Germinal center (tissue), 1 donor: Measurements from ENCODE around the gene NCOR1.
"Not testable (repeated sequence)": the region's sequence is repeated elsewhere in the genome, so short reads cannot be mapped to it uniquely, and the experiment has no call there.

Source experiments
- DNase-seq: peaks from one replicate; pipeline ENCODE4 v3.0.0; 2012; ENCODE audit warnings: mixed read lengths, low spot score

Gene NCOR1

DNA sequence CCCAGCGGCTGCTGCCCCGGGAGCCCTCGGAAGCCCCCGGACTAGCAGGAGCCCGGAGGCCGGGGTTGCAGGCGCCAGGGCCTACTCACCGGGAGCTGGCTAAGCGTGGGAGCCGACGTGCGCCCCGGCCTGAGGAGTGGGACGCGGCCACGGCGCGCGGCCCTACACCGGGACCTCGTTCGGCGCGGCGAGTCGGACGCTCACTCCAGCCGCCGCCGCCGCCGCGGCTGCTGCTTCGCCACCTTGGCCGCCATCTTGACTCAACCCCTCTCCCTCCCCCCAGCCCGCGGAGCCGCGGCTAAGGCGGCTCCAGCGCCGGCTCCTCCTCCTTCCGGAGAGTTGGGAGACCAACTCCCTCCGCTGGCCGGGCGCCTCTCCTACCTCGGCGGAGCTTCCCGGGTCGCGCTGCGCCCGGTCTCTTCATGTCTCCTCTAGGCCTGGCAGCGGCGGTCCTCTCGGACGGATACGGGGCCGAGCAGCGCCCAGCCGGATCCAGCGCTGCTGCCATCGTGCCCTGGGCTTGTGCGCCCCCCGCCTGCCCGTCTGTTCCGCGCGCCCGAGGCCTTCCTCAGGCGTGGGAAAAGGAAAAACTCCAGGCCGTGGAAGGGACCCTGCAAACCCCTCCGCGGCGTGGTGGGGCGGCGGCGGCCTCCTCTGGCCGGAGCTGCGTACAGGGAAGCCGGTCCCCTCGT is at the start of gene NCOR1:
TSS of gene NCOR1 (minus strand) at position 262 of the 692 bp plus-strand sequence. CDS start 20,965 bp downstream, outside the sequence.
- peak; percentile 81 for DNase-seq

DNA sequence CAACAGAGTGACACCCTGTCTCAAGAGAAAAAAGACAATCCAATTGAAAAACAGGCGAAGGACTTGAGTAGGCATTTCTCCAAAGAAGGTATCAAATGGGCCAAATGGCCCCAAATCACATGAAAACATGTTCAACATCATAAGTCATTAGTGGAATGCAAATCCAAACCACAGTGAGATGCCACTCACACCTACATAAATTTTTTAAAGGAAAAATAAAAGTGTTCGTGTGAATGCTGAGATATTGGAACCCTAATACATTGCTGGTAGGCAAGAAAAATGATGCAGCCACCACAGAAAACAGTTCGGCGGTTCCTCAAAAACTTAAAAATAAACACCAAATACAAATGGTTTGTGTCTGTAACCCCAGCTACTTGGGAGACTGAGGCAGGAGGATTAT is 46.9 kb upstream of the NCOR1 start:
- no peak for DNase-seq

DNA sequence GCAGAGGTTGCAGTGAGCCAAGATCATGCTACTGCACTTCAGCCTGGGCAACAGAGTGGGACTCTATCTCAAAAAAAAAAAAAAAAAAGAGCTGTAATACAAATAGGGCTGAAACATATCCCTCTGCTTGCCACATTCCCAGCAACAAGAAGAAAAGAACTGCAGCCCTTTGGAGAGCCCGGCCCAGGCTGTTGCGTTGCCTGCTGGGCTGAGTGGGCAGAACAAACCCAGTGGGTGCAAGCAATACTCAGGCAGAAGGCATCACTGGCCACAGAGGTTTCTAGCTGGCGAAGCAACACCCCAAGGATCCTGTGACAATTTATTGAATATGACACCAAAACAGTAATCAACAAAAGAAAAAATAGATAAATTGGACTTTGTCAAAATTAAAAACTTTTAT is 45.7 kb upstream of the NCOR1 start:
- DNase-seq, result no peak

DNA sequence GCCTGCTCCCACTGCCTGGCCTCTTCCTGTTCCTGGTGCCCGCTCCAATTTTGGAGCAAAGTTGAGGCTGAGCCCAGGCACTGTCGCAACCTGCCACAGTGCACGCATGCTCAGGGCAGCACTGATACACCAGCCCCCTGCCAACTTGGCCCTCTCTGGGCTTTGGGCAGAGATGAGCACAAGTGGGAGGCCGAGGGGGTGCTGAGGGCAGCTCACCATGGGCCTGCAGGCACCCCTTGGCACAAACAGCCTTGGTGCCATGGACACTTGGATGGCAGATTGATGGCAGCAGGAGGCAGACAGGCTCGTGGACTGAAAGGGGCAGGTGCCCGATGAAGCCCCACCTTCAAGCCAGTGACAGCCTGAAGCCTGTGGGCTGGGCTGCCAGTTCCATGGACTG is 44.6 kb upstream of the NCOR1 start:
- no peak for DNase-seq

GRCh38 chr17:16258901-16259300 is 43.6 kb upstream of the NCOR1 start:
- no peak for DNase-seq

GRCh38 chr17:16255481-16255921 is 40.2 kb upstream of the NCOR1 start:
- no peak for DNase-seq

GRCh38 chr17:16254773-16255400 is 39.6 kb upstream of the NCOR1 start:
- no peak for DNase-seq

DNA sequence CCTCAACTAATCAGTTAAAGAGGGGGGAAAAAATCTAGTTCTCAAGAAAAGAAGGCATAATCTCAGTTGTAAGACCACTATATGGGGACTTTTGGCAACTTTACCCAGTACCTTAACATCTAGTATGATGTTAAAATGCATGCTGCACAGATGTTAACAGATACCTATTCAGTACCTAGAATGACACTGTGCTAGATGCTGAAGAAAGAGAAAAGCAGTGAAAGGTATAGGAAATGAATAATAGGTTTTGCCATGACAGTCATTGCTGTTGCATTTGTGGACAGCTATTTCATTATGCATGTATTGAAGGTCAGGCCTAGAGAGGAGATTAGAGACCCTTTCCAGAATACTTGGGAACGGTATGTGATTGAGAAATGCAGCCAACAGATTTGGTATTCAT is 36.2 kb upstream of the NCOR1 start:
- DNase-seq, result no peak

DNA sequence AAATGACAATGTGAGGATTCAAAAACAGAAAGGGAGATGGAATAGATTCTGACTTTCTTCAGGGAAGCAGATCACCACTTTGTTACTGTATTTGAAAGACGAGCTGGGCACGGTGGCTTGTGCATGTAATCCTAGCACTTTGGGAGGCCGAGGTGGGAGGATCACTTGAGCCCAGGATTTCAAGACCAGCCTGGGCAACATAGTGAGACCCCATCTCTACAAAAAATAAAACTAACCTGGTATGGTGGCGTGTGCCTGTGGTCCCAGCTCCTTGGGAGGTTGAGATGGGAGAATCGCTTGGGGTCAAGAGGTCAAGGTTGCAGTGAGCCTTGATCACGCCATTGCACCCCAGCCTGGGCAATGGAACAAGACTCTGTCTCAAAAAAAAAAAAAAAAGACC is 35.7 kb upstream of the NCOR1 start:
- DNase-seq, result no peak

GRCh38 chr17:16250635-16251034 is 35.3 kb upstream of the NCOR1 start:
- no peak for DNase-seq

GRCh38 chr17:16247586-16247984 is 32.3 kb upstream of the NCOR1 start:
- DNase-seq, result no peak

GRCh38 chr17:16243801-16244567 is 28.6 kb upstream of the NCOR1 start:
- no peak for DNase-seq

GRCh38 chr17:16243385-16243784 is 28.1 kb upstream of the NCOR1 start:
- DNase-seq, result no peak

GRCh38 chr17:16241906-16242399 is 26.6 kb upstream of the NCOR1 start:
- DNase-seq, result no peak

DNA sequence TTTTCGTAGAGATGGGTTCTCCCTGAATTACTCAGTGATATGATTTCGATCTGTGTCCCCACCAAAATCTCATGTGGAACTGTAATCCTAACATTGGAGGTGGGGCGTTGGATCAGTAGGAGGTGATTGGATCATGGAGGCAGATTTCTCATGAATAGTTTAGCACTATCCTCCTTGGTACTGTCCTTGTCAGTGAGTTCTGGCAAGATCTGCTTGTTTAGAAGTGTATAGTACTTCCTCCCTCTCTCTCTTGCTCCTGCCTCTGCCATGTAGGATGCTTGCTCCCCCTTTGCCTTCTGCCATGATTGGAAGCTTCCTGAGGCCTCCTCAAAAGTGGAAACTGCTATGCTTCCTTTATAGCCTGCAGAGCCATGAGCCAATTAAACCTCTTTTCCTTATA is 24.6 kb upstream of the NCOR1 start:
- DNase-seq, result no peak

DNA sequence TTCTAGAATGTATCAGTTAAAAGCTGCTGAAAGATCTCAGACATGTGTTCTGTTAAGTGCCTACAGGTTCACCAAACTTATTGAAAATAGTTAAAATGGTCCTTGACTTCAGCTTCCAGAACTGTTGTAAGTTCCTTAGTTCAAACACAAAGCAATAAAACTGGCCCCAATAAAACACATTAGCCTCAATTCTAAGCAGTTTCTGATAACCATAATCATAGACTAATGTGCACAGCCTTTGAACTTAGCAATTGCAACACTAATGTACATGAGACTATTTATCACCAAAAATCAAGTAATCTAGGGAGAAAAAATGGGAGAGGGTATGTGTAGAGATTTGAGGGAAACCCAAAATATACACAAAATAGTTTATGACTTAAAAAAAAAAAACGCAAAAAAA is 17.1 kb upstream of the NCOR1 start:
- DNase-seq, result no peak

- DNase-seq, result not testable (repeated sequence)
Measured at GRCh38 chr17:16229912-16230561, 14.7 kb upstream of the NCOR1 start.

DNA sequence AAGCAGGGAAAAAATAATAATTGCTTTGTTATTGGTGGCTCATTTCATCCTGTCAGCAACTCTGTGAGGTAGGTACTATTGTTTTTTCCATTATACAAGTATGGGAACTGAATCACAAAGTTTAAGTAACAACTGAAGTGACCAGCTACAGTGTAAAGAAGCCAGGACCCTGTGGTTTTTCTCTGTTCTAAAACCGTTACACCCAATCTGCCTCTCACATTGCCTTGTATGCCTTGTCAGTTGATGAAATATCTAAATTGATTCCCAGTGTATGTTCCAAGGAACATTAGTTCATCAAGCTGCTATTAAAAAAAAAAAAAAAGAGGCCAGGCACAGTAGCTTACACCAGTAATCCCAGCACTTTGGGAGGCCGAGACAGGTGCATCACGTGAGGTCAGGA is 7.1 kb upstream of the NCOR1 start:
- DNase-seq, result no peak

DNA sequence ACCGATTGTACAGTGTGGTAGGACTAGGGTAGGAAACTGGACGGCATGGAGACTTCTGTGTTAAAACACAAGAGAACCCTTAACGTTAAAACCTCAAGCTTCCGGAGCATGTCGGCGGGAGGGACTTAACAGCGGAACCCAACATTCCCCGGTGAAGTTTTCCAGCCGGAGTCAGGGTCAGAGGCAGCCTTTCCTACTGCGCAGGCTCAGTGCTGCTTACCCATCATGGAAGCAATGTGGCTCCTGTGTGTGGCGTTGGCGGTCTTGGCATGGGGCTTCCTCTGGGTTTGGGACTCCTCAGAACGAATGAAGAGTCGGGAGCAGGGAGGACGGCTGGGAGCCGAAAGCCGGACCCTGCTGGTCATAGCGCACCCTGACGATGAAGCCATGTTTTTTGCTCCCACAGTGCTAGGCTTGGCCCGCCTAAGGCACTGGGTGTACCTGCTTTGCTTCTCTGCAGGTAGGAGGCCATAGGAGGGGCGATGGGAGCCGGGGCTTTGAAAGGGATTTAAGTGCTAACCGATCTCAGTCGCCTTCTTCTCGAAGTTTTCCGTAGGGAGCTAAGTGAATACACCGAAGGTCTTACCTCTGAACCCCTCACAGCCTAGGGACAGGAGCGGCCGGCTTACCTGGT is 1.8 kb upstream of the NCOR1 start, which contains the start of gene PIGL:
TSS of gene PIGL (plus strand) at position 209 of the 634 bp plus-strand sequence. CDS start at position 226, 17 bp downstream.
- peak; percentile 66 for DNase-seq

GRCh38 chr17:16216341-16217001 is 1.1 kb upstream of the NCOR1 start:
- not testable (repeated sequence) for DNase-seq

- DNase-seq, result peak; percentile 41
Measured at GRCh38 chr17:16215965-16216316, 607 bp upstream of the NCOR1 start.

GRCh38 chr17:16215002-16215272 is 397 bp downstream of the NCOR1 start:
- no peak for DNase-seq
